ENCODE data around the gene LMO7.

DNA sequence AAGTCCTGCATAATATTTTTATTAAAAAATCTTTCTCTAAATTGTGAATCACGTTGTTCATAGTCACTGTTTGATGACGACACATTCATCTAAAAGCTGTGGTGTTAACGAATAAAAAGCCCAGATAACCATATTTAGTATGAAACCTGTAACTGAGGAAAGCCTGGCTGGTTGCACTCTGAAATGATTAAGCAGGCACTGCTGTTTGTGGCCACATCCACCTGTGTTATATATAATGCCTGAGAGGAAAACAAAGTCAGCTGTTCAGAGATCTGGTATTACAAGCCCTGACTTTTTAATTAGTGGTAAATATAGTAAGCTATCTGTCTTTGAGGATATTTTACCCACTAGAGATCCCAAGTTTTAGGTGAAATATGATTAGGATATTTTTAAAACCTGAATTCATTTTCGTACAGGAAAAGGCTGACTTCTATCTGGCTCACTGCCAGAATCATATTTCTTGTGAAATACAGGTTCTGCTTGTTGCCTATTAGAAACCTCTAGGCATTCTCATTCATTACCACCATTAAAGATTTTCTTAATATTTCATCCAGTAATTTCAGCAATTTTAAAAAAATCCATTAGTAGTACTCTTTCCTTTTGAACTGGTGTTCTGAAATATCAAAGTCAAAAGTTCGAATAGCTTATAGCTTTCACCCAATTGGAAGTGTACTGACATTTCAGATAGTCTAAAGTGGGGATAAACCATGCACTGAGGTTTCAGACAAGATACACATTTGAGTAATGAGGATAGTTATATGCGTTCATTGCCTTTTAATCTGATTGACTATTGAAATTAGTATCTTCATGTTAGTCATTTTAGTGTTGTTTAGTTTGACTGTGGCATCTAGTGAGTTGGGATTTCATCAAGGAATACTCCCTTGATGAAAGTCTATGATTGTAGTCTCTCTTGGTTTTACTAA lies 79.7 kb downstream of the LMO7 start:
- TF ChIP-seq CTCF (IDR thresholded peaks at IDR 0.05; ENCODE audit: low read length) (no peak), EZH2 (IDR thresholded peaks at IDR 0.05; ENCODE audit: borderline replicate concordance, low read length) (no peak)
